Skeletal muscle satellite cell (primary cell): ENCODE measurements around the gene ERBB3.

ENCODE experiments used
- H3K27me3 ChIP-seq: 2 replicates; pipeline ENCODE4 v1.7.0; 2013; ENCODE audit warnings: low read length; ENCODE audit not compliant: control insufficient read depth, insufficient read depth
- H3K36me3 ChIP-seq: 2 replicates; pipeline ENCODE4 v1.7.0; 2013; ENCODE audit warnings: mild to moderate bottlenecking, control low read depth, low read length; ENCODE audit not compliant: insufficient read depth
- H3K4me1 ChIP-seq: 2 replicates; pipeline ENCODE4 v1.7.0; 2013; ENCODE audit warnings: low read length; ENCODE audit not compliant: control insufficient read depth, insufficient read depth
- H3K4me2 ChIP-seq: 2 replicates; pipeline ENCODE4 v1.7.0; 2013; ENCODE audit warnings: mild to moderate bottlenecking, low read length
- H3K4me3 ChIP-seq: 2 replicates; pipeline ENCODE4 v1.7.0; 2013; ENCODE audit warnings: low read length
- H3K9ac ChIP-seq: 2 replicates; pipeline ENCODE4 v1.7.0; 2013; ENCODE audit warnings: mild to moderate bottlenecking, low read depth, low read length, moderate library complexity
- H3K9me3 ChIP-seq: replicated peaks from 2 replicates; pipeline ENCODE4 v1.7.0; 2013; ENCODE audit warnings: mild to moderate bottlenecking, control low read depth, low read length

ERBB3 gene

GRCh38 chr12:56102683-56103065, 22.7 kb downstream of the ERBB3 start:
- Histone ChIP-seq H3K27me3 (peaks cover 2% of the 10 kb centered on the region), H3K4me3 (no peak overlapping the region), H3K9ac (no peak overlapping the region), H3K9me3 (no peaks in the 10 kb centered on the region), H3K4me2 (peak overlapping the region; percentile 86), H3K36me3 (peaks cover 11% of the 10 kb centered on the region), H3K4me1 (peaks cover 21% of the 10 kb centered on the region)

DNA sequence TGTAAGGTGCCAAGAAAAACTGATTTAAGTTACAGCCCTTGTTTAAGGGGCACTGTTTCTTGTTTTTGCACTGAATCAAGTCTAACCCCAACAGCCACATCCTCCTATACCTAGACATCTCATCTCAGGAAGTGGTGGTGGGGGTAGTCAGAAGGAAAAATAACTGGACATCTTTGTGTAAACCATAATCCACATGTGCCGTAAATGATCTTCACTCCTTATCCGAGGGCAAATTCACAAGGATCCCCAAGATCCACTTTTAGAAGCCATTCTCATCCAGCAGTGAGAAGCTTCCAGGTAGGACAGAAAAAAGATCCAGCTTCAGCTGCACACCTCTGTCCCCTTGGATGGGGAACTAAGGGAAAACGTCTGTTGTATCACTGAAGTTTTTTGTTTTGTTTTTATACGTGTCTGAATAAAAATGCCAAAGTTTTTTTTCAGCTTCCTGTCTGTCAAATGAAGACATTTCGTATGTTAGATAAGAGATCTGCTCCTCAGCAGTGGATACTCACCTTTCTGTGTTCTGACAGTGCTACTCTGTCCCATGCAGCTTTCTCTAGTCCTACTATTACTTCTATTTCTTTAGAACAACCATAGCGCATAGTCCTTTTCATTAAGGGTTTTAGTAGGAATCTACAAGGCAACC, 23.2 kb downstream of the ERBB3 start:
- peak overlapping the region; percentile 82 for H3K9ac ChIP-seq
- no peaks in the 10 kb centered on the region for H3K9me3 ChIP-seq
- peak overlapping the region; percentile 97 for H3K4me3 ChIP-seq
- no peaks in the 10 kb centered on the region for H3K27me3 ChIP-seq
- H3K4me1 ChIP-seq: peaks cover 21% of the 10 kb centered on the region
- peak overlapping the region; percentile 86 for H3K4me2 ChIP-seq
- peaks cover 17% of the 10 kb centered on the region for H3K36me3 ChIP-seq

GRCh38 chr12:56103823-56104108, 23.8 kb downstream of the ERBB3 start:
- Histone ChIP-seq H3K9me3 (no peaks in the 10 kb centered on the region), H3K36me3 (peaks cover 22% of the 10 kb centered on the region), H3K27me3 (no peaks in the 10 kb centered on the region), H3K4me1 (peaks cover 21% of the 10 kb centered on the region), H3K4me2 (peak overlapping the region; percentile 86), H3K4me3 (peak overlapping the region; percentile 97), H3K9ac (peak overlapping the region; percentile 82)

- Histone ChIP-seq H3K9ac (peak within 1 kb of the TSS; percentile 97), H3K4me1 (peaks cover 21% of the 10 kb centered on the region), H3K27me3 (no peaks in the 10 kb centered on the region), H3K4me2 (peak within 1 kb of the TSS; percentile 98), H3K4me3 (peak within 1 kb of the TSS; percentile 97), H3K9me3 (no peaks in the 10 kb centered on the region), H3K36me3 (peaks cover 25% of the 10 kb centered on the region)
Observed at GRCh38 chr12:56104109-56104814, 24.3 kb downstream of the ERBB3 start, which contains the start of gene PA2G4. Gene PA2G4, plus strand, starts transcription at chr12:56104559. Its CDS starts 179 bp downstream, at chr12:56104738.

GRCh38 chr12:56104815-56105608, 25.0 kb downstream of the ERBB3 start:
- Histone ChIP-seq H3K9ac (peak overlapping the region; percentile 97), H3K4me1 (peaks cover 21% of the 10 kb centered on the region), H3K4me3 (peak overlapping the region; percentile 97), H3K36me3 (peaks cover 32% of the 10 kb centered on the region), H3K4me2 (peak overlapping the region; percentile 98), H3K27me3 (no peaks in the 10 kb centered on the region), H3K9me3 (no peaks in the 10 kb centered on the region)

DNA sequence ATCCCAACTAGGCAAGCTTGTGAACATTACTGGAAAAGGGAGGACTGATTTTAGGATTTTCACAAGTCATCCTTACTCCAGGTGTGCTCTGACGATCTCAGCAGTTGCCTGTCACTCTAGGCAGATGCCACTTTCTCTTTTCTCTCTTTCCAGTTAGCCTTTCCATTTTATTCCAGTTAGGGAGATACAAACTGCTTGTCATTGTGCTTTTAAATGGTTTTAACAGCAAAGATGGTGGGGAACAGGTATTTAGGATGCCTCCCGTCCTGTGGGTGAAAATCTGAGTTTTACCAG, 25.6 kb downstream of the ERBB3 start:
- Histone ChIP-seq H3K9ac (peak overlapping the region; percentile 97), H3K4me2 (peak overlapping the region; percentile 98), H3K4me3 (peak overlapping the region; percentile 97), H3K4me1 (peaks cover 21% of the 10 kb centered on the region), H3K36me3 (peaks cover 36% of the 10 kb centered on the region), H3K27me3 (no peaks in the 10 kb centered on the region), H3K9me3 (no peaks in the 10 kb centered on the region)

- Histone ChIP-seq H3K36me3 (peaks cover 49% of the 10 kb centered on the region), H3K4me3 (no peak overlapping the region), H3K4me1 (peaks cover 21% of the 10 kb centered on the region), H3K4me2 (no peak overlapping the region), H3K9me3 (no peaks in the 10 kb centered on the region), H3K27me3 (no peaks in the 10 kb centered on the region), H3K9ac (peak overlapping the region; percentile 97)
Observed at GRCh38 chr12:56107242-56107641, 27.3 kb downstream of the ERBB3 start.

DNA sequence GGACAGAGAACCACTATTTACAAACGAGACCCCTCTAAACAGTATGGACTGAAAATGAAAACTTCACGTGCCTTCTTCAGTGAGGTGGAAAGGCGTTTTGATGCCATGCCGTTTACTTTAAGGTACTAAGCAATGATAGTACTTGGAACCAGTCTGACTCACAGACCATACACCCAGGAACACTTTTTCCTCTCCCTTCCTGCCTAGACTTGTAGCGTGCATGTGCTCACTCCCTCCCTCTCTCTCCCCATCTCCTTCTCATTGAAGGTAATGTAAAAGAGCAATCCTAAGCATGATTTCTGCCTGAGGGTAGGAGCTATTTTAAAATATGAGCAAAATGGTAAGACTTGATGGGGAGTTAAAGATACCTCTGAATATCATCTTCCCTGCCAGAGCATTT, 30.6 kb downstream of the ERBB3 start:
- H3K36me3 ChIP-seq: peaks cover 57% of the 10 kb centered on the region

DNA sequence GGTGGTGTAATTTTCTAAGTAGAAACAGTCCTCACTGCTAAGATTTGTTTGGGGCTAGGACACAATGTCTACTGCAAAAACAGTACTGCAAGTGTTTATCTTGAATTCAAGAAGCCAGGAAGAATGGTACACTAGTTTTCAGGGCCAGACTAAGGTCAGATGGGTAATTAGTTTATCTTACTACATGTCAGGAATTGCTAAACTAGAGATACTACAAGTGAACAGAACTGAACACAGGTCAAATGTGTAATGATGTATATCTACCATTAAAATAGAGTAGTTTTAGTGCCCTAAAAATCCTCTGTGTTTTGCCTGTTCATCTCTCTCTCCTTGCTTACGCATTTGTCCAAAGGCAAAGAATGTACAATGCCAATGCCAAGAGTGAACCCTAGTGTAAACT, 34.1 kb downstream of the ERBB3 start:
- H3K4me2 ChIP-seq: no peak overlapping the region
- peaks cover 40% of the 10 kb centered on the region for H3K36me3 ChIP-seq
- H3K4me3 ChIP-seq: no peak overlapping the region
- no peaks in the 10 kb centered on the region for H3K27me3 ChIP-seq
- peaks cover 12% of the 10 kb centered on the region for H3K4me1 ChIP-seq
- no peaks in the 10 kb centered on the region for H3K9me3 ChIP-seq
- no peak overlapping the region for H3K9ac ChIP-seq

More for the DNA sequence above, 30.6 kb downstream of the ERBB3 start:
- Histone ChIP-seq H3K27me3 (no peaks in the 10 kb centered on the region), H3K4me3 (no peak overlapping the region), H3K9me3 (no peaks in the 10 kb centered on the region), H3K4me2 (no peak overlapping the region), H3K9ac (no peak overlapping the region), H3K4me1 (peaks cover 16% of the 10 kb centered on the region)

DNA sequence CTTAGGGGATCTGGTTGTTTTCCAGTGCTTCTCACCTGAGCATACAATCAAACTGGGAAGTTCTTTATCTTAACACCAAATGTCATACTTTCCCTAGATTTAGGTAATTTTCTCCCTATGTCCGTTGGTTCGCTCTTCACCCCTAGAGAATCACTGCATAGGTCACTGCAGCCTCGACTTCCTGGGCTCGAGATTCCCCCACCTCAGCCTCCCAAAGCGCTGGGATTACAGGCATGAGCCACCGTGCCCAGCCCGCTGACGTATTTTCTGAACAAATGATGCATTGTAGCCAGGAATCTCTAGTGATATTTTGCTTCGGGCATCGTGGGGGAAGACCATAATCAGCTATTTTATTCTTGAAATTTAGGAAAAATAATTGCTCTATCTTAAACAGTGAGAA, 35.4 kb downstream of the ERBB3 start:
- Histone ChIP-seq H3K36me3 (peaks cover 32% of the 10 kb centered on the region), H3K4me3 (peak overlapping the region; percentile 71), H3K9me3 (no peaks in the 10 kb centered on the region), H3K9ac (peak overlapping the region; percentile 97), H3K27me3 (no peaks in the 10 kb centered on the region), H3K4me2 (peak overlapping the region; percentile 80), H3K4me1 (peaks cover 24% of the 10 kb centered on the region)

DNA sequence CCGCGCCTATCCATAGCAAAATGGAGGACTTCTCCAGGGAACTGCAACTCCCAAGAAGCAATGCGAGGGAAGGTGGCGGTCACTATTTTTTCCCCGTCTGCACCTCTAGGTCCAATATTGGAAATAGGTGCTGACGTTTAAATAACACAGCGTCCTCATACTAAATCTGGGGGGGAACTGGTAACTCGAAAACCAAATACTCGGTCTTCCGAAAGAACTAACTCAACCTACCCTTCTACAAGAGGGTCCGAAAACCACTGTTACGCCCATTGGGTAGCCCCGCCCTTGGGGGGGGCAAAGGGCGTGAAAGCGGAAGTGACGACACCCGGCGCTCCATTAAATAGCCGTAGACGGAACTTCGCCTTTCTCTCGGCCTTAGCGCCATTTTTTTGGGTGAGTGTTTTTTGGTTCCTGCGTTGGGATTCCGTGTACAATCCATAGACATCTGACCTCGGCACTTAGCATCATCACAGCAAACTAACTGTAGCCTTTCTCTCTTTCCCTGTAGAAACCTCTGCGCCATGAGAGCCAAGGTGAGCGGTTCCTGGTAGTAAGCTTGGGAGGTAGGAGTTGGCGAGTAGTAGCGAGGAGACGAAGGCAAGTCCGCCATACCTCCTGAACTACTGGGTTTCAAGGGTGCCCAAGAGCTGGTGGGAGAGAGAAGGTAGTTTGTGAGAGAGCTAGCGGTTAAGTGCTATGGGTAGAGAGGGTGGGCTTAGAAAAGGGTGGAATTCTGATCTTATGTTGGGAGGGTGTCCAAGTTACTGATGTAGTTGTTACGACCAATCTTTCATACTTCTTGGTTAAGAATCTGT, 36.5 kb downstream of the ERBB3 start, which contains the start of gene RPL41:
Gene RPL41 (plus strand): TSS at position 367 of the 815 bp plus-strand sequence.
- Histone ChIP-seq H3K4me1 (peaks cover 25% of the 10 kb centered on the region), H3K9ac (peak within 1 kb of the TSS; percentile 97), H3K9me3 (no peaks in the 10 kb centered on the region), H3K36me3 (peaks cover 30% of the 10 kb centered on the region), H3K27me3 (no peaks in the 10 kb centered on the region), H3K4me3 (peak within 1 kb of the TSS; percentile 71), H3K4me2 (peak within 1 kb of the TSS; percentile 80)
